D341Med (cell line): Measurements from ENCODE around the gene CASP12.
A peak's percentile ranks its signal among the peaks of the same experiment; 100 is the strongest.
"Not testable (repeated sequence)": the region's sequence is repeated elsewhere in the genome, so short reads cannot be mapped to it uniquely, and the experiment has no call there.

Source experiments
- DNase-seq: peaks from one replicate; pipeline ENCODE4 v3.0.0; 2012; ENCODE audit warnings: low spot score

CASP12 gene

DNA sequence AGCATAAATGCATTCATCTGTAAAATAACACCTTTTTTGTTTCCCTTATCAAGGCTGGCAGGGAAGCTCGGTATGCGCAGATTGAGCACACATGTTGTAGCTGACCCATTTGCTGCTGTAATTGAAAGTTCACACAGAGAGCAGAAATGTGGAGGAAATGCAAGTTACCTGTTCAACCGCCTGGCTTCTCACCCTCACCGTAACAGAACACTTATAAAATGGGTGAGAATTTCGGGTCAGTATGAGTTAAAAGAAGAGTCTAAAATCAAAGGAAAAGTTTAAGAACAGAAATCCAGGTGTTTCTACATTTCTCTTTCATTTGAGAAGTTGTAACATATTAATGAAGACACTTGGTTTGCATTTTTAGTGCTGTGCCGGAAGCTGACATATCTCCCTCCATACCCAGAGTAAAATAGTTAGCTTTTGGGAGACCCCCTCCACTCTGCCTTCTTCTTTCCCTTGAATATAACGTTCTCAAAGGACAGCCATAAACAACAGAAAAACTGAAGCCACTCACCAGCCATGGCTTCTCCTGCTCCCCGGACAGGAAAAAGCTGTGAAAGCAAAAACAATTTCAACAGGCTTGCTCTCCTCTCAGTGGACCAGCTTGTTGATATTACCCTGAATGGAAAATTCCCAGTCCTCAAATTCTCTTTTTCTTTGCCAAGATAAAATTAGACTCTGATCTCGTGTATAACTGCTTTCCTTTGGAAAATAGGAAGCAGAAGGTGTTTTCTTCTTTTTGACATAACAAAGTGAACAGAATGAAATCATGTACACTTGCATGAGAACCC is at the start of gene CASP12:
CASP12 (minus strand) TSS at position 570 of the 794 bp plus-strand sequence.
- DNase-seq, result no peak

DNA sequence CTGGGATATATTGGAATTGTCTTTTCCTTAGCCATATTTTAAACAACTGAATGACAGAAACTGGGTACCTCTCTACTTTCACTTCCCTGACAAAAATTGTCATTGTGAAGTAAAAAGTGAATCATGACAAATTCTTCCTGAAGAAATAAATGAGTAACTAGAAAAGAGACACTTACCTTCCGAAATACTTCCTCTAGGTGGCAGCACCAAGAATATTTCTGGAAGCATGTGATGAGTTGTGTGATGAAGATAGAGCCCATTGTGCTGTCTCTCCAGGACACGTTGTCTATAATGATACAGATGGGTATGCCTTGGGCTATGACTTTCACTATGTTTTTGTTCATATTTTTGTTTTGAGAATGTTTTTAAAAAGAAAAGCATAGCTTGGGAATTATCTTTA is 48.6 kb upstream of the CASP12 start:
- DNase-seq, result peak; percentile 18

DNA sequence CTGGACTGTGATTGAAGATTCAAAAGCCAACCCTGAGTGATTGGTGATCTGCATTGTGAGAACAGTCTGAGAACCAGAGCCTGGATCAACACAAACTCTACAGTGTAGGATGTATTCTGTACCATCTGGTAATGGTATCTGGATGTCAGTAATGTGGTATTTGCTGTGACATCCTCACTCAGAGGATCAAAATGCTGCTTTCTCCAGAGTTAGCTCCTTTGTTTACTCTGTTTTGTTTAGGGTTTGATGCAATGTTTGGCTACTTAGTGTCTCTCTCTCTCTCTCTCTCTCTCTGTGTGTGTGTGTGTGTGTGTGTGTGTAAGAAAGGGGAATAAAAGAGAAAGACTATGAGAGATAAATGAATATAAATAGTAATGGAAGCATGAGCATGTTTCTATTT is 45.8 kb upstream of the CASP12 start:
- DNase-seq, result no peak

DNA sequence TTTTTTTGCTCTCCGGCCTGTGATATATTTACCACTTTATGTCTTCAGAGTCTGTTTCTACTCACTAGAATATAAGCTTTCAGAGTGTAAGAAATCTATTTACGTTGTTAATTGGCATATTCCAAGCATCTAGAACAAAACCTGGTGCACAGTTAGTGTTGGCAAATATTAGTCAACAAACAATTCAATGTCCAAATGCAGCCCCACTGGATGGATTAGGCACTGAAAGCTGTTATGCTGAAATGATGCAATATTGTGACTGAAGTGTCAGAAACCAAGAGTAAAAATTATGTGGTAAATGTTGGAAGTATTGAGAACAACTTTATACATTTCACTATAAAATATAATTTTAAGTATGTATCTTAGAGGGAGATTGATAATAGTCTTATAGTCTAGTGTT is 45.3 kb upstream of the CASP12 start:
- DNase-seq, result no peak

DNA sequence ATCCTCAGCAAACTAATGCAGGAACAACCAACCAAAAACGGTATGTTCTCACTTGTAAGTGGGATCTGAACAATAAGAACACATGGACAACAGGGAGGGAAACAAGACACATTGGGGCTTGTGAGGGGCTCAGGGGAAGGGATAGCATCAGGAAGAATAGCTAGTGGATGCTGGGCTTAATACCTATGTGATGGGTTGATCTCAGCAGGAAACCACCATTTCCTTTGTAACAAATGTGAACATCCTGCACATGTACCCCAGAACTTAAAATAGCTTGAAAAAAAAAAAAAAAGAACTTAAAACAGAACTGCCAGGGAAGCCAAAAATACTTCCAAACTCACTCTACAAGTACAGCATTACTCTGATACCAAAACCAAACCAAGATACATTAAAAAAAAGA is 36.3 kb upstream of the CASP12 start:
- no peak for DNase-seq

DNA sequence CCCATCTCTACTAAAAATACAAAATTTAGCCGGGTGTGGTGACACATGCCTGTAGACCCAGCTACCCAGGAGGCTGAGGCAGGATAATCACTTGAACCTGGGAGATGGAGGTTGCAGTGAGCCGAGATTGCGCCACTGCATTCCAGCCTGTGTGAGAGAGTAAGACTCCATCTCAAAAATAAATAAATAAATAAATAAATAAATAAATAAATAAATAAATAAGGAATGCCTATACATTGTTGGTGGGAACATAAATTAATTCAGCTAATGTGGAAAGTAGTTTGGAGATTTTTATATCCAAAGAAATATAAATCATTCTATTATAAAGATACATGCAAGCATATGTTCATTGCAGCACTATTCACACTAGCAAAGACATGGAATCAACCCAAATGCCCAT is 35.8 kb upstream of the CASP12 start:
- DNase-seq, result not testable (repeated sequence)

DNA sequence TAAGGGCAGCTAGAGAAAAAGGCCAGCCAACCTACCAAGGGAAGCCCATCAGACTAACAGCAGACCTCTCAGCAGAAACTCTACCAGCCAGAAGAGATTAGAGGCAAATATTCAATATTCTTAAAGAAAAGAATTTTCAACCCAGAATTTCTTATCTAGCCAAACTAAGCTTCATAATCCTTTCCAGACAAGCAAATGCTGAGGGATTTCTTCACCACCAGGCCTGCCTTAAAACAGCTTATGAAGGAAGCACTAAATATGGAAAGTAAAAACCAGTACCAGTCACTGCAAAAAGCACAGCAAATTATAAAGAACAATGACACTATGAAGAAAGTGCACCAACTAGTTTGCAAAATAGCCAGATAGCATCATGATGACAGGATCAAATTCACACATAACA is 30.6 kb upstream of the CASP12 start:
- DNase-seq, result no peak

DNA sequence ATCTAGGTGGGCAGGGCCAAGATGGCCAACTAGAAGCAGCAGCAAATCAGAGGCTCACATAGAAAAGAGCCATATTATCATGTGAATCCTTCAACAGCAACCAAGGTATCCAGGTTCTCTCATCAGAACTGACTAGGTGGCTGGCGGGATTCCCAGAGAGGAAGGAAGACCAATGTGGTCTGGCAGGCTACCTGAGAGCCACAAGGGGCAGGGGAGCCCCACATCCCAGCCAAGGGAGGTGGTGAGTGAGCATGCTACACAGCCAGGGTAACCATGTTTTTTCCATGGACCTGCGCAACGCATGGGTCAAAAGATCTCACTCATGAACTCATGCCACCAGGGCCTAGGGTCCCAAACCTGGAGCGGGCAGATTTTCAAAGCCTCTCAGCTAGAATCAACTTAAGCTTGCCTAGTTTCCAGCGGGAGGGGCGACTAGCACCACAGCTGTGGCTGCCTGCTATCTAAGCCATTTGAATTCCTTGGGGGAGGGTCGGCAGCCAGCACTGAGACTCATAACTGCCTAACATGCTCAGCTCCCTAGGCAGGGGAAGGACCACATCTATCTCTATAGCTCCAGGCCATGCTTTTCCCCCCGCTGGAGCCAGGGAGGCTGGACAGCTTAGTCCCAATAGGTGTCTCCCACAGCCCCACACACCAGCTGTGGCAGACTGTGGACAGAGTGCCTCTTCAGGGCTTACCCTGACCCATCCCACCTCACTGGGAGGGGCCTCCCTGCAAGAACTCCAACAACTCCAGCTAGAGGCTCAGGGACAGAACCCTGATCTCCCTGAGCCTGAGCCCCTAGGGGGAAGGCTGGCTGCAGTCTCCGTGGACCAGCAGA is 28.7 kb upstream of the CASP12 start:
- no peak for DNase-seq

DNA sequence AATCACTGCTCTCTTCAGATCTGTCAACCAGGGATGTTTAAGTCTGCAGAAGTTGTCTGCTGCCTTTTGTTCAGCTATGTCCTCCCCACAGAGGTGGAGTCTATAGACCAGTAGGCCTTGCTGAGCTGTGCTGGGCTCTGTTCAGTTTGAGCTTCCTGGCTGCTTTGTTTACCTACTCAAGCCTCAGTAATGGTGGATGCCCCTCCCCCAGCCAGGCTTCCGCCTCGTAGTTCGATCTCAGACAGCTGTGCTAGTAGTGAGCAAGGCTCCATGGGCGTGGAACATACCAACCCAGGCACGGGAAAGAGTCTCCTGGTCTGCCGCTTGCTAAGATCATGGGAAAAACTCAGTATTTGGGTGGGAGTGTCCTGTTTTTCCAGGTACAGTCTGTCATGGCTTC is 27.6 kb upstream of the CASP12 start:
- DNase-seq, result no peak

DNA sequence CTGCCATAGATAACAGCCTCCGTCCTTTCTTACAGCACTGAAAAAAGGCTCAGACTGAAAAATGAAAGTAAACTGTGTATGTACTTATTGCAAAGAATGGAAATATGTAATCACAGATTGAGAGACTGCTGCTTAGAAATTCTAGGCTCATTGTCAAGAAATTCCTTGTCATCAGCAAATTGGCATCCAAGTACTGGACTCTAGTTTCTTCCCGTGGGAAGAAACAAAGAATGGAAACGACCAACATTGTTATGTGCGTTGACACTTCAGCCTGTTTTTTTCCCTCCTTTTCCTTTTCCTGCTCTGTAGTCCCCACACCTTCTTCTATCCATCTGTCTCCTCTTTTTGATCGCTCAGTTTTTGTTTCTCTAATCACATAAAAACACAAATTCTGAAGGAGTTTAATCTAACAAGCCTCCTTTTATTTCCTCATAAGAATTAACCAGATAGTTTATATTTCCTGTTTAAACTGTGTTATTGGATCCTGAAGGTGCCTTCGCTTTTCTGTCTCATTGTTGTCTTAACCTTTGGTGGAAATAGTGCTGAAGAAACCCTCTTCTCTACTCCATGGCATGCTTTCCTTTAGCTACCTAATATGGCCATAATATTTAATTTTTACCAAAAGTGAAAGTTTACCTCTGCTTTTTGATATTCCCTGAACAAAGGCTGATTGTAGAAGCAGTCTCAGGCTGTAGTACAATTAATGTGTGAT is 20.0 kb upstream of the CASP12 start:
- DNase-seq, result no peak

DNA sequence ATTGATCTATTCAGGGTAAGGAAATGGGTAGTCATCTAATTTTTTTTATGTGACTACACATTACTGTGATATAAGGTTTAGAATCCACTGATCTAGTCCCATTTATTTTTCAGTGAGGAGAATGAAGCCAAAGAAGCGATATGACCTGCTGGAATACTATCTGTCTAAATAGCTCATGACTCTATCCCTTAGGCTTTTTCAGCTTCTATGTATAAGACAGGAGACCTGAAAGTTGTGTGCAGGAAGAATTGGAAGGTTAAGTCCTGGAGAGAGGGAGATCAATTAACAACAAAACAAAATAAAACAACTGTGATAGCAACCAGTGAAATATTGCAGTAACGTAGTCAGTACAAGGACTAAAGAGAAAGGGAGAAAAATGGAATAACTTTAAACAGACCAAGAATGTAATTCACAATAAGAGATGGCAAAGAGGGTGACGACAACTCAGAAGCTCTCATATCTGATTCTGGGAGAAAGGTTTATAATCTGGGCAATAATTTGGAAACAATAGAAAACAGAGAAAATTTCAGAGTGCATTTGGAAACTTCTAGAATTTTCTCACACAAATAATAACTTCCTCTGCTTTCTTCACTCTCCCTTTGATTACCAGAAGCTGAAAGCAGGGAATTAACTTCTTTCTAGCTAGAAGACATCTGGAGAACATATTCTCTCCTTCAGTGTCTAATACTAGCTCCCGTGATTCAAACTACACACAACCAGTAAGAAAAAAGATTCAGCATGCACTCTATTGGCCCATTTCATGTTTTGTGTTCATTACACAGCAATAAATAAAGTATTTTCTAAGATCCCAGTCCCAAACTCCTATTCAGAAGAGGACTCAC is 19.2 kb upstream of the CASP12 start:
- no peak for DNase-seq

DNA sequence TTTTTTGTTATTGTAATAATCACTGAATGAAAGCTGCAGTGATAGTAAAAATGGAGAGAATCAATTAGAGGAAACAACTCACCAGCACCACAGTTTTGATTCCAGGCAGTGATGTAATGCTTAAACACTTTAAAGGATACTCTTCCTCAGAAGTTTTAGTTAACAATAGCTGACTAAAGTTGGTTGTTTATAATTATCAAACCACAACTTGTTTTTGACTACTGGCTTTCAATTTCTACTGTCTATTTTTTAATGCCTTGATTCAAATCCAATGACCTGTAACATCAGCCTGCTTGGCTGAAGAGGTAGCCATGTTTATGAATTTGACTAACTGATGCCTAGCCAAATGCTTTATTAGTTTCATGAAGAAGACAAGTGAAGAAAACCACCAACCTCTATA is 18.2 kb upstream of the CASP12 start:
- DNase-seq, result no peak

DNA sequence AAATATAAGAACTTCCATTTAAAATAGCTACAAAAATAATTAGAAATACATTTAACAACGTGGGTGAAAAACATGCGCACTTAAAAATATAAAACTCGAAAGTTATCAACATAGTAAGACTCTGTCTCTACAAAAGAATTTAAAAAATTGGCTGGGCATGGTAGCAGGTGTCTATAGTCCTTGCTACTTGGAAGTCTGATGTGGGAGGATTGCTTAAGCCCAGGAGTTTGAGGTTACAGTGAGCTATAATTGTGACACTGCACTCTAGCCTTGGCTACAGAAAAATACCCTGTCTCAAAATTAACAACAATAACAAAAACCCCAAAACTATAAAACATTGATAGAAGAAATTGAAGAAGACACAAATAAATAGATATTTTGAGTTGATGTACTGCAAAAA is 13.8 kb upstream of the CASP12 start:
- DNase-seq, result no peak

DNA sequence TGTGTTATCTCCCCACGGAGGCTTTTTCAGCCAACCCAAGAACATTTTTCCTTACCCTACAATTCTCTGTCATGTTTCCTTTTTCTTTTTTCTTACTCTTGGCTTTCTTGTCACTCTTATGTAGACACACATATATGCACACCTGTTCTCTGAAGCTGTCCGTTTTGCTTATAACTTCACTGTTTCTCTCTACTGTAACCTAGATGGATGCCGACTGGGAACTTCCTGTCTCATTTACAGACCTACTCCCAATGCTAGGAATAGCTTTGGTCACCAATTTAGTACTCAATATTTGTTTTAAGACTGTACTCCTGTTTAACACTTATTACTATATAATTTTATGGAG is 9.9 kb upstream of the CASP12 start:
- DNase-seq, result no peak

DNA sequence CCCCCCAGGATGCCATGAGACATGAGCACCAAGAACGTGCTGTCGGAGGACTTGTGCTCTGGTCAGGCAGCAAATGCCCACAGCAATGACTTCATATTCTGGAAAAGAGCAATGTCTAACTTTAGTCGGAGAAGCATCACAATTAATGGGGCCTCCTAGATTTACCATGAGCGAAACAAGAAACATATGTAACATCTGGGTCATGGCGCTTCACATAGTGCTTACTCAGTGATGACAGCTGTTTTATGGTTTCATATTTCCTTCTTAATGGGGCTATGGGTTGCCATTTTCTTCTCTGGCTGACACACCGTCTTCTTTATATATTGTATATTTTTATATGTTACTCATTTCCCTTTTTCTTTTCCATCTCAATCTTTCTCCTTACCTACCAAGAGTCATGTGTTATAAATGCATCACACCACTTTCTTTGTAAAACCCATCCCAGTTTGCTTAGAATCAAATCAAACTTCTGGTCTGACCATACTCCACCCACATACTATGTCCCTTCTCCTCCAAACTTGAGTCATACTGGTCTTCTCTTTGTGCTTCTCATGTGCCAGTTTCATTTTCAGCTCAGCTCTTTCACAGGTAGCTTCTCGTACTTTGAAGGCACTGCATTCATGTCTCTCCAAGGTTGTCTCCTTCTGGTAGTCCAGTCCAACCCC is 9.4 kb upstream of the CASP12 start:
- no peak for DNase-seq

DNA sequence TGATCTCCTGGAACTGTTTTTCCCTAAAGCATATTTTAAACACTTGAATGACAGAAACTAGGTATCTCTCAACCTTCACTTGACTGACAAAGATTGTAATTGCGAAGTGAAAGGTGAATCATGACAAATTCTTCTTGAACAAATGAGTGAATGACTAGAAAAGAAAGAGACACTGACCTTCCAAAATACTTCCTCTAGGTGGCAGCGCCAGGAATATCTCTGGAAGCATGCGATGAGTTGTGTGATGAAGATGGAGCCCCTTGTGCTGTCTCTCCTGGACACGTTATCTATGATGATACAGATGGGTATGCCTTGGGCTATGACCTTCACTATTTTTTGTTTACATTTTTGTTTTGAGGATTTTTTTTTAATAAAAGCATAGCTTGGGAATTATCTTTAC is 7.0 kb upstream of the CASP12 start:
- DNase-seq, result no peak

DNA sequence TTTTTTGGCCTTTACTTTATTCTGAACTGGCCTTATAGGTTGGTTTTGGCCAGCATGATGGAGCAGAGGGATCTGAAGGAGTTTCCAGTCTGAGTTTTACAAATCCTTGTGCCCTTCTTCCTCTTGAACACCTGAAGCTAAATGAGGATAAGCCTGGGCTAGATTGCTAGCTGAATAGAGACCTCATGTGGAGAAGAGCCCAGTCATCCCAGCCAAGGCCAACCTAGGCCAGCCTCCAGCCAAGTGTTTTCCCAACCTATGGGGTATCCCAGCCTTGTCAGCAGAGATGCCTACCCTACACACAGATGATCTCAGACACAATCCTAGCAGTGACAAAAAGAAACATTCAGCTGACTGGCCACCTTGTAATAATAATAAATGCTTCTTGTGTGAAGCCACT is 966 bp upstream of the CASP12 start:
- DNase-seq, result no peak

DNA sequence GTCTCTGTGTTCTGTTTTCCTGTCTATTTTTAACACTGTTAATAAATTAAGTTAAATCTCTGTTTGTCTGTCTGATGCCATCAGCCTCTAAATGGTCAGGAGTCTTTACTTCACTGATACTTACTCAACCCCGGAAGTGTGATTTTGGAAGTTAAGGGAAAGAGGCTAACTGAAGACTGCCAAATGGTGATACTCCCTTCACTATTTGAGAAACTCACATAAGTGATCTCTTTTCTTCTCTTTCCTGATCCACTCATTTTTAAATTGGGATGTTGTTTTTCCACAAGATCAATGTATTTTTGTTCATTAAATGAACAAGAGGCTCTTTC is 389 bp upstream of the CASP12 start:
- DNase-seq, result no peak

DNA sequence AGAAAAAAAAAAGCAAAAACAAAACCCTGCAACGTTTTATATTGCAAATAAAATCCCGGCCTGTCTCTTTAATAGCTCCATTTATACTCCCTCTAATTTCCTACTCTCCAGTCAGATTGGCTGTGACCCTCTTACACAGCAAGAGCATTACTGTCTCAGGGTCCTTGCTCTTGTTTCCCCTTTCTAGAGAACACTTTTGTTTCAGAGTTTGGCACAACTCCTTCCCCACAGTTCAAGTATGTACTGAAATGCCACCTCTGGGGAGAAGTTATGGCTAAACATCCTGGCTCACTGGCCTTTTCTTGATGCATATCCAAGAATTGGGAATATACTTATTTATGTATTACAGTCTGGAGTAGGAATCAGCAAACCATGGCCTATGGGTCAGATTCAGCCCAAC is 2.6 kb downstream of the CASP12 start:
- no peak for DNase-seq

DNA sequence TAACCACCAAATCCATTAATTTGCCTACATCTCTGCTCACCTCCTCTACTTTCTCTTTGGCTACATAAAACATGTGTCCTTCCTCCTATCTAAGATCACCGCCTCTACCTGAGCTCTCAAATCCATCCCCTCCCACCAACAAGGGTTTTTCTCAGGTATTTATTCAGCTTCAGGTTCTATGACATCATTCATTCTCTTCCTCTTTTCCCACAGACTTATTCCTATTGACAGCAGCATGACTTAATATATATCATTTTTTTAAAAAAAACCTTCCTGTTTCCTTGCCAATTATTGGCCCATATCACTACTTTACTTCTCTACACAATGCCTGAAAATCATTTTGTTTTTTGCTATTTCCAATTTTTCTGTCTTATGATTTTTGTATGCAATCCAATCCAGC is 4.4 kb downstream of the CASP12 start:
- no peak for DNase-seq

DNA sequence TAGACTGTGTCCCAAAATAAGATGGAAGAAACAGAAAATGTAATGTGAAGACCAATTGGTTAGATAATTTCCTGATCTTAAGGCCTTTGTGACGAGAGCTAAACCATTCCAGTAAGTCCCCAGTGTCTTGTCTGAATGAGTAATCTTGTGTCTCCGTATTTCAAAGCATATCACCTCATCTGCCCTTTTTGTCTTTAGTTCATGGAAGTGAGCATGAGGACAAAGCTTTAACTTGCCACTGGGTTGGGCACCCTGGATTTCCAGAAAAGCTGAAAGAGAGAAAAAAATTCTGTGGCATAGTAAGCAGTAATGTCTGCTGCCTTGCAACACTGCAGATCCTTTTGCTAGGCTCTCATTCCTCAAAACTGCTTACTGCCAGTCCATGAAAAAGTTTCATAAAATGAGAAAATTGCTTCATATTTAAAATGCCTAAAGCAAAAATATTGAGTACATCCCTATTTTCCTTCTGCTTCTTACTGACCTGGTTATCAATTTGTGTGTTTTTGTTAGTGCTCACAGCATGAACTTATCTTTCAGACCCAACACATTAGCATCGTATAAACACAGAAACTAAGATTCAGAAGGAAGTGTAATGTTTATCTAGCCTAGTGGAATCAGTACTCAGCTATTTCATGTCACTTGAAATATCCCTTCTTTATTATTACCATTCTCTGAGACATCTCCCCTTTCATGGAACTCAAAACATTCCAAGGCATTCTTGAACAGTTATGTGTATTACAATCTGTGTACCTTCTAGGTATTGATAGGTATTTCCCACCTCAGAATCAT is 5.3 kb downstream of the CASP12 start:
- no peak for DNase-seq
